Testis (tissue), 3 donors: ENCODE data around the gene WEE1. TPM values are rescaled to one million over a fixed set of nuclear protein-coding genes. Genes with fewer than 3 reads are reported as not detected.

Experiments used
- DNase-seq: peaks from one replicate; pipeline ENCODE4 v3.0.0-alpha.2; 2019
- H3K27ac ChIP-seq, 2 donors: fragments of 200-600 bp; sonication (generic); one replicate each; pipeline ENCODE4 v1.5.1; 2019
- H3K27me3 ChIP-seq: fragments of 200-600 bp; sonication (generic); one replicate; pipeline ENCODE4 v1.5.1; 2019
- H3K36me3 ChIP-seq: fragments of 200-600 bp; sonication (generic); one replicate; pipeline ENCODE4 v1.5.1; 2017; ENCODE audit warnings: low read depth; ENCODE audit errors: missing control alignments
- H3K4me1 ChIP-seq: fragments of 200-600 bp; sonication (generic); one replicate; pipeline ENCODE4 v1.5.1; 2019
- H3K4me3 ChIP-seq, 2 donors: fragments of 200-600 bp; sonication (generic); one replicate each; pipeline ENCODE4 v1.5.1; 2017 to 2019
- H3K9me3 ChIP-seq: fragments of 200-600 bp; sonication (generic); one replicate; pipeline ENCODE4 v1.5.1; 2017
- POLR2A ChIP-seq: fragments of 450-650 bp; IDR thresholded peaks from one replicate; pipeline ENCODE4 v1.6.1; 2017; ENCODE audit warnings: antibody characterized with exemption, mild to moderate bottlenecking, moderate library complexity
- WGBS, 2 donors: methylation state at CpG; one replicate each; pipeline ENCODE4 v1.1.5; 2018; 5-methylcytosine and 5-hydroxymethylcytosine counted together
- intact Hi-C: fragments of 100-400 bp; cut with DNase I; formaldehyde crosslinking; loops from one replicate; pipeline ENCODE4 v1.15.1; 2023; ENCODE audit warnings: low total_unique reads
- polyA plus RNA-seq: library from polyadenylated mRNA; stranded (reverse); fragments of 350-450 nt; fragmentation: Illumina TruSeq; extraction: RNeasy Lipid Tissue Mini Kit (QIAGEN cat#74804); gene quantifications from one replicate; pipeline ENCODE4 v1.2.3, GENCODE V29; 2014; ENCODE audit warnings: low read depth, low replicate concordance; ENCODE audit not compliant: insufficient read depth
- total RNA-seq, 2 donors: library from RNA; depleted of rRNA; stranded (reverse); fragments of >200 nt; gene quantifications; one replicate each; pipeline ENCODE4 v1.2.3, GENCODE V29; 2016
- TF ChIP-seq, protein P1 (sequence below), 3 experiments: fragments of 450-650 bp in 2 of 3; fragments of 200-600 bp in 1 of 3; sonication (generic) in 1 of 3; IDR thresholded peaks; one replicate each; pipeline ENCODE4 v1.5.1; 2016 to 2019; ENCODE audit warnings: antibody characterized with exemption in 3 of 3, mild to moderate bottlenecking in 2 of 3, moderate library complexity in 1 of 3

WEE1 gene
- total and polyA plus RNA-seq, 3 donors from 2014 or later, result 34.3 to 100 (median 59.8) TPM

DNA sequence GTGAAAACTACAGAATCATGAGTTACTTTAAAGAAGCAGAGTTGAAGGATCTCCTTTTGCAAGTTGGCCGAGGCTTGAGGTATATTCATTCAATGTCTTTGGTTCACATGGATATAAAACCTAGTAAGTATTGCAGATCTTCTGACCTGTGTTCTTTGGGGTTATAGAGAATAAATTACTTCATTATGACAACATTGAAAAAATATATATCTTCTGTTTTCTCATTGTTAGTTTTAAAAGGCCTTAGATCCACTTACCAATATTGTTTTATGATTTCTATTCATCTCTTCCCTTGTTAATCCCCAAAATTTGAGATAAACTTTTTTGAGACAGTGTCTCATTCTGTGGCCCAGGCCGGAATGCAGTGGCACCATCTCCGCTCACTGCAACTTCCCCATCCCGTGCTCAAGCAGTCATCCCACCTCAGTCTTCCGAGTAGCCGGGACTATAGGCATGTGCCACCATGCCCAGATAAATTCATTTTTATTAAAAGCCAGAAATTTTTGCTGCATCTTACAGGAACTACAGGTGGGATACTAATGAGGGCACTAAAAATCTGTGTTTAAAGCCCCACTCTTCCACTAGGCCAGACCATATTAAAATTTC, 8.2 kb downstream of the WEE1 start:
- H3K9me3 ChIP-seq, result no peaks in the 10 kb centered on the region
- H3K4me1 ChIP-seq, result no peaks in the 10 kb centered on the region
- TF ChIP-seq, protein P1, sequence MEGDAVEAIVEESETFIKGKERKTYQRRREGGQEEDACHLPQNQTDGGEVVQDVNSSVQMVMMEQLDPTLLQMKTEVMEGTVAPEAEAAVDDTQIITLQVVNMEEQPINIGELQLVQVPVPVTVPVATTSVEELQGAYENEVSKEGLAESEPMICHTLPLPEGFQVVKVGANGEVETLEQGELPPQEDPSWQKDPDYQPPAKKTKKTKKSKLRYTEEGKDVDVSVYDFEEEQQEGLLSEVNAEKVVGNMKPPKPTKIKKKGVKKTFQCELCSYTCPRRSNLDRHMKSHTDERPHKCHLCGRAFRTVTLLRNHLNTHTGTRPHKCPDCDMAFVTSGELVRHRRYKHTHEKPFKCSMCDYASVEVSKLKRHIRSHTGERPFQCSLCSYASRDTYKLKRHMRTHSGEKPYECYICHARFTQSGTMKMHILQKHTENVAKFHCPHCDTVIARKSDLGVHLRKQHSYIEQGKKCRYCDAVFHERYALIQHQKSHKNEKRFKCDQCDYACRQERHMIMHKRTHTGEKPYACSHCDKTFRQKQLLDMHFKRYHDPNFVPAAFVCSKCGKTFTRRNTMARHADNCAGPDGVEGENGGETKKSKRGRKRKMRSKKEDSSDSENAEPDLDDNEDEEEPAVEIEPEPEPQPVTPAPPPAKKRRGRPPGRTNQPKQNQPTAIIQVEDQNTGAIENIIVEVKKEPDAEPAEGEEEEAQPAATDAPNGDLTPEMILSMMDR (IDR thresholded peaks at IDR 0.05), result no peak
- TF ChIP-seq POLR2A, result no peak
- H3K27ac ChIP-seq, result no peak overlapping the region
- 97% methylated on average over 6 of the region's 6 CpGs for WGBS, 2 donors
- no peak overlapping the region for H3K4me3 ChIP-seq
- no peaks in the 10 kb centered on the region for H3K36me3 ChIP-seq
- no peak for DNase-seq
- no peaks in the 10 kb centered on the region for H3K27me3 ChIP-seq
- intact Hi-C loops, result no loop called here

DNA sequence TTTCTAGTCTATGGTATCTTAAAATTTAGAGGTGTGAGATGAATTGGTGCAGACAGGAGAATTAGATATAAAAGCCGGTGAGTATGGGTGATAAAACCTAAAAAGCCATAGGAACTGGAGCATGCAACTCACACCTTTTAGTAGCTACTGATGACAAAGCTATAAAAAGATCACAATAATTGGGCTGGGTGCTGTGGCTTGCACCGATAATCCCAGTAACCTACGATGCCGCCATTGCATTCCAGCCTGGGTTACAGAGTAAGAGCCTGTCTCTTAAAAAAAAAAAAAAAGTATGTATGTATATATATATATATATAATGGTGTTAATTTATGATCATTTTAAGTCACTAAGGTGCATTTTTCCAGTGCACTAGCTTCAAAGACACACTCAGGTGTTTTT, 17.2 kb downstream of the WEE1 start:
- no peak overlapping the region for H3K4me3 ChIP-seq
- WGBS, 2 donors, result 91 to 97% methylated on average over 4 of the region's 4 CpGs
- no peak overlapping the region for H3K27ac ChIP-seq
- no peaks in the 10 kb centered on the region for H3K4me1 ChIP-seq
- H3K27me3 ChIP-seq, result no peaks in the 10 kb centered on the region
- TF ChIP-seq, protein P1 (IDR thresholded peaks at IDR 0.05), result no peak
- no peaks in the 10 kb centered on the region for H3K36me3 ChIP-seq
- H3K9me3 ChIP-seq, result no peaks in the 10 kb centered on the region
- intact Hi-C loops, result no loop called here
- DNase-seq, result no peak

DNA sequence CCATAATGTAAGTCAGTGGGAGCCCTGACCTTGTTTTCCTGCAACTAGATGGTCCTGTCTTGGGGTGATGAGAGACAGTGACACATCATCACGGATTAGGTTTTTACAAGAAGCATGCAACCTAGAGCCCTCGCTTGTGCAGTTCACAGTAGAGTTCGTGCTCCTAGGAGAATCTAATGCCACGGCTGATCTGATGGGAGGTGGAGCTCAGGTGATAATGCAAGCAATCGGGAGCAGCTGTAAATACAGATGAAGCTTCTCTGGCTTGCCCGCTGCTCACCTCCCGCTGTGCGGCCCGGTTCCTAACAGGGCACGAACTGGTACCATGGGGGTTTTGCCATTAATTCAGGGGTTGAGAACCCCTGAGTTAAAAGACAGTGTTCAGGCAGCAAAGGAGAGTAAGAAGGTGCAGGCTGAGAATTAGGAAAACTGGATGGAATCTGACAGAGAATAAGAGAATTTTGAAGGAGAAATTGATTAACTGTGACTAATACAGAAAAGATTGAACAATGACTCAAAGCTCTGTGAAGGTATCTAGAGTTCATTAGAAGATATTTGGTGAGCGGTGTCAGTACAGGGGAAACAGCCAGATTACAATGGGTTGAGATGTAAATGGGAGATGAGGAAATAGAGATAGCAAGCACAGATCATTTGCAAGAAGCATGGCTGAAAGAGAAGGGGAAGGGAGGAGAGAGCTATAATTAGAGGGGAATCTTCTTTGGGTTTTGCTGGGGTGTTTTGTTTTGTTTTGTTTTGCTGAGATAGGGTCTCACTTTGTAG, 21.0 kb downstream of the WEE1 start:
- no peak for DNase-seq
- no peaks in the 10 kb centered on the region for H3K36me3 ChIP-seq
- H3K4me1 ChIP-seq, result no peaks in the 10 kb centered on the region
- no peak overlapping the region for H3K27ac ChIP-seq
- intact Hi-C loops, result no loop called here
- H3K9me3 ChIP-seq, result no peaks in the 10 kb centered on the region
- TF ChIP-seq POLR2A, result no peak
- TF ChIP-seq, protein P1 (IDR thresholded peaks at IDR 0.05), result no peak
- WGBS, 2 donors, result 82 to 92% methylated on average over 11 of the region's 11 CpGs
- H3K27me3 ChIP-seq, result no peaks in the 10 kb centered on the region
- no peak overlapping the region for H3K4me3 ChIP-seq

DNA sequence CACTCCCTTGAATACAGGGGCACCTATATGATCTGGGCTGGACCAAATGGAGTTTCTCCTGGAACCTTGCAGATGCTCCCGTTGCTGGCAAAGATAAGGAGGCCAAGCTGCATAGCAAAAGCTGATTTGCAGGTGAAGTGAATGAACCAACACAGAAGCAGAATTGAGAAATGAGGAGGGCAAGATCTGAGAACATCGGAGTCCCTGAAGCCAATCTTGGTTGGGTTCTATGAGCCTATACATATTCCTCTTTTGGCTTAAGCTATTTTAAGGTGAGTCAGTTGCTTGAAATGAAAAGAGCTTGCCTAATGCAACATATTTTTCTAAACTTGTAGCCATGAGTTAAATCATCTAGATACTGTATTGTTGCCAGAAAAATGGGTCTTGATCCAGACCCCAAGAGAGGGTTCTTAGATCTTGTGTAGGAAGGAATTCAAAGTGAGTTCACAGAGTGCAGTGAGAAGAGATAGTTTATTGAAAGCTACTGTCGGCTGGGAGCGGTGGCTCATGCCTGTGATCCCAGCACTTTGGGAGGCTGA, 23.5 kb downstream of the WEE1 start:
- intact Hi-C loops, result no loop called here
- H3K4me3 ChIP-seq, result no peak overlapping the region
- H3K4me1 ChIP-seq, result no peaks in the 10 kb centered on the region
- 82 to 94% methylated on average over 4 of the region's 4 CpGs for WGBS, 2 donors
- TF ChIP-seq POLR2A, result no peak
- TF ChIP-seq, protein P1 (IDR thresholded peaks at IDR 0.05), result no peak
- DNase-seq, result no peak
- H3K27me3 ChIP-seq, result no peaks in the 10 kb centered on the region
- no peaks in the 10 kb centered on the region for H3K36me3 ChIP-seq
- H3K9me3 ChIP-seq, result no peaks in the 10 kb centered on the region
- H3K27ac ChIP-seq, result no peak overlapping the region
